ENCODE measurements around the gene SYNDIG1. TPM values are rescaled to one million over a fixed set of nuclear protein-coding genes. Genes with fewer than 3 reads are reported as not detected.

The SYNDIG1 gene
- polyA plus RNA-seq, 2 of the 4 experiments (the other 2 are of a cell fraction), result 0.96 to 2.6 TPM

GRCh38 chr20:24608926-24609667 lies 139.7 kb downstream of the SYNDIG1 start:
- no peak overlapping the region for H3K4me2 ChIP-seq
- WGBS (ENCODE audit: missing lambda C conversion rate), result 52% methylated on average over 9 of the region's 9 CpGs
- H3K27ac ChIP-seq, result no peak overlapping the region
- CTCF ChIA-PET, result interaction anchor here (0.6 to 2.8 kb wide), 8 partner anchors 9 to 310 kb away, joined by 3 to 8 read pairs (median 3); no protein-coding TSS in a partner anchor
- no peak for FAIRE-seq
- POLR2A ChIA-PET, result no interaction called here
- H3K9me3 ChIP-seq, result no peaks in the 10 kb centered on the region
- no peak for ATAC-seq
- TF ChIP-seq MAFK (IDR thresholded peaks at IDR 0.05; ENCODE audit: partially characterized antibody) (peak; percentile 9), MAX (IDR thresholded peaks at IDR 0.05) (no peak), NR3C1 (IDR thresholded peaks at IDR 0.05) (no peak), BCL3 (IDR thresholded peaks at IDR 0.05) (no peak), TP53 (CRISPR knock-in tag; IDR thresholded peaks at IDR 0.05) (no peak), JUNB (IDR thresholded peaks at IDR 0.05) (no peak)
- no peak overlapping the region for H3K4me3 ChIP-seq
- peaks cover 5% of the 10 kb centered on the region; the same call in 1 of the 3 replicates for H3K4me1 ChIP-seq
- no peak for DNase-seq (ENCODE audit: low read depth in 1 of 2, low spot score in 1 of 2)

- 12% methylated on average over 2 of the region's 2 CpGs for WGBS (ENCODE audit: missing lambda C conversion rate)
- DNase-seq (ENCODE audit: low read depth in 1 of 2, low spot score in 1 of 2), result no peak
- no peak for ATAC-seq
- Histone ChIP-seq H3K4me3 (no peak overlapping the region), H3K4me2 (no peak overlapping the region), H3K4me1 (peaks cover 5% of the 10 kb centered on the region; the same call in 1 of the 3 replicates), H3K9me3 (no peaks in the 10 kb centered on the region), H3K27ac (no peak overlapping the region)
- no peak for FAIRE-seq
- CTCF ChIA-PET, result interaction anchor here (0.6 to 2.8 kb wide), 6 partner anchors 9 to 309 kb away, joined by 3 to 8 read pairs (median 4); no protein-coding TSS in a partner anchor
- POLR2A ChIA-PET, result no interaction called here
- TF ChIP-seq USF2 (IDR thresholded peaks at IDR 0.05) (no peak), RFX5 (IDR thresholded peaks at IDR 0.05) (no peak), HES2 (IDR thresholded peaks at IDR 0.05) (no peak), ATOH8 (CRISPR knock-in tag; IDR thresholded peaks at IDR 0.05; ENCODE audit: low read depth) (no peak), SREBF2 (IDR thresholded peaks at IDR 0.05) (no peak), KDM1A (IDR thresholded peaks at IDR 0.05; ENCODE audit: low read depth) (no peak), CEBPB (IDR thresholded peaks at IDR 0.05) (no peak), ESRRA (IDR thresholded peaks at IDR 0.05; ENCODE audit: borderline replicate concordance, low read length) (no peak), ZFP36 (IDR thresholded peaks at IDR 0.05; ENCODE audit: borderline replicate concordance, partially characterized antibody) (no peak), CBX8 (IDR thresholded peaks at IDR 0.05) (no peak), NFE2L2 (conservative IDR thresholded peaks at IDR 0.05; ENCODE audit: low read length) (no peak), POLR2AphosphoS2 (conservative IDR thresholded peaks at IDR 0.05; ENCODE audit: low read length) (no peak), KDM5A (IDR thresholded peaks at IDR 0.05) (no peak), BHLHE40 (IDR thresholded peaks at IDR 0.05; ENCODE audit: low read depth, low read length) (no peak)
These were observed 140.3 kb downstream of the SYNDIG1 start for GRCh38 chr20:24609757-24610156.
